Activated CD4-positive, CD25-positive, alpha-beta regulatory T cell treated with anti-CD3 and anti-CD28 coated beads, Interleukin-2, amount 50 U/mL, for 16 hours (primary cell): ENCODE data around the gene TFCP2L1.

ENCODE experiments used
- DNase-seq: peaks from one replicate; pipeline ENCODE4 v3.0.0-alpha.2; 2020; ENCODE audit warnings: low read depth, low spot score

The TFCP2L1 gene

DNA sequence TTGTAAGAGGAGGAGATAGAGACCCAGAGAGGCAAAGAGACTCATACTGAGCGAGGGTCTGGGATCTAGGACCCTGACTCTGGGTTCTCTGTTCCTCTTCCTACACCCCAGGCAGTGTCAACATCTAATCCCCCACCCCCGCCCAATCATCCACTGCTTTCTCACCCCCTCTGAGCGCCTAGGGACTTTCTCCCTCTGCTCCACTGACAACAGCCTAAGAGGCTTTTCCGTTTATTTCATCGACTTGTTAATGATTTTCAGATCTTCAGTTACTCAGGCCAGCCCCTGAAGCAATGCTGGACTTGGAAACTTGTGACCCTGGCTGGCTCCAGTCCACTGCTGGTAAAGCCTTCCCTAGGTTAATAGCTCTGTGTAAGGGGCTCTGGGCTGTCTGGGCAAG, 65.1 kb downstream of the TFCP2L1 start:
- no peak for DNase-seq

DNA sequence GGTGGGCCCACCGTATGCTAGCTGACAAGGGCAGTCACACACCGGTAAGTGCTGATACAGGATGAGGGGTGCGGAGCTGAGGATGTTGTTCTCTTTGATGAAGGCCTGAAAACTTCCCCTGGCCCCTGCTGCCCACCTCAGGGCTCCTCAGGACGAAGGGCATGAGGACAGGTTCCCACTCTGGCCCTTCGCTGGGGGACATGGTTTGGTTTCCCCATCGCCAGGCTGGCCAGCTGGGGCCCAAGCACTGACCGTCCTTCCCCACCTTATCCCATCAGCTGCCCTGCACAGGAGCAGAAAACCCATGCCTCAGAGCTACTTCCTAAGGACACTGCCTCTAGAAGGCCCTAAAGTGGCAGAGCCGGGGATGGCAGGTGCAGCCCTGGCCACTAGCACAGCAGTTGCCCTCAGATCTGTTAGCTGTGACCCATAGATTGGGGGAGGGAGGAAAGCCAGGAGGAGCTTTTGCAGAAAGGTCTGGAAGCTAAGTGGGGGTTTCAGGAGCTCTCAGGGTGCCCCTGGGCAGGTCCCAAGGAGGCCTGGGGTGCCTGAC, 66.5 kb downstream of the TFCP2L1 start:
- DNase-seq = no peak

DNA sequence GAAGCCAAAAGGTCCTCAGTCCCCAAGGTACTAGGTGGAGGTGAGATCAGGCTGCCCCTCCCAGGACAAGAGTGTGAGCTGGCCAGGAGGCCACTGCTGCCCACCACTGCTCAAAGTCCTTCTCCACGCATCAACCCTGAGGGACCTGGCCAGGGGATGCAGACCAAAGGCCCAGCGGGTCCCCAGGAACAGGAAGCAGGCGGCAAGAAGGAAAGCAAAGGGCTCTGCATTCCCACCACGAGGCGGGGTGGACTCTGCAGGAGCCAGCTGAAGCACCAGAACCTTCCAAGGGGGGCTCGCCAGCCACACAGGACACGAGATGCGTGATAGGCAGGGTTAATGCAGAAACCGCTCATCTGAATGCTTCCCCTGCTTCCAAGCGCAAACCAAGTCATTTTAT, 67.4 kb downstream of the TFCP2L1 start:
- DNase-seq = no peak

DNA sequence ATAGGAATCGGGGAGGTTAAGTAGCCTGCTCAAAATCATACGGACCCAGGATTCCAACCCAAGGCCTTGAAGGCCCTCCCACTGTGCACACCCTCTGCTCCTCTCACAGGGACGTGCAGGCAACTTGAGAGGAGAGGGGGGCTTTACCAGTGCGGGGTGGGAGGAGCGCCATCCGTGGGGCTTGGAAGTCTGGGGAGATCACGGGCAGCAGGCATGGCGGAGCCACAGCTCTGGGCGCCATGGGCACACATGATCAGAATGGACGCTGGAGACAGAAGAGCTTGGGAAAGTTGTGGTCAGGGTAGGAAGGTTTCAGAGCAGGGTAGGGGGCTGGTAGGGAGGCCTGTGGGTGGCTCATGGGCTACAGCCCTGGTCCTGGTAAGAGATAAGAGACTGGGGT, 70.7 kb downstream of the TFCP2L1 start:
- DNase-seq = no peak

DNA sequence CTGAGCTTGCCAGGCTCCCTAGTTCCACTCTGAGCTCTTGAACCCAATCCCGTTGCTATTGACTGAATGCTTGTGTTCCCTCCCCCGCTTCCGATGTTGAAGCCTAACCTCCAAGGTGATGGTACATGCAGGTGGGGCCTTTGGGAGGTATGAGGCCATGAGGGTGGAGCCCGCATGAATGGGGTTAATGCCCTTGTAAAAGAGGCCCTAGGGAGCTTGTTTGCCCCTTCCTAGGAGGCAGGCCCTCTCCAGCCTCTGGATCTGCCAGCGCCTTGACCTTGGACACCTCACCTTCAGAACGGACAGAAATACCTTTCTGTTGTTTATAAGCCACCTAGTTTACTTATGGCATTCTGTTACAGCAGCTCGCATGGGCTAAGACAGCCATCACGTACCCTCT, 71.6 kb downstream of the TFCP2L1 start:
- DNase-seq = no peak

DNA sequence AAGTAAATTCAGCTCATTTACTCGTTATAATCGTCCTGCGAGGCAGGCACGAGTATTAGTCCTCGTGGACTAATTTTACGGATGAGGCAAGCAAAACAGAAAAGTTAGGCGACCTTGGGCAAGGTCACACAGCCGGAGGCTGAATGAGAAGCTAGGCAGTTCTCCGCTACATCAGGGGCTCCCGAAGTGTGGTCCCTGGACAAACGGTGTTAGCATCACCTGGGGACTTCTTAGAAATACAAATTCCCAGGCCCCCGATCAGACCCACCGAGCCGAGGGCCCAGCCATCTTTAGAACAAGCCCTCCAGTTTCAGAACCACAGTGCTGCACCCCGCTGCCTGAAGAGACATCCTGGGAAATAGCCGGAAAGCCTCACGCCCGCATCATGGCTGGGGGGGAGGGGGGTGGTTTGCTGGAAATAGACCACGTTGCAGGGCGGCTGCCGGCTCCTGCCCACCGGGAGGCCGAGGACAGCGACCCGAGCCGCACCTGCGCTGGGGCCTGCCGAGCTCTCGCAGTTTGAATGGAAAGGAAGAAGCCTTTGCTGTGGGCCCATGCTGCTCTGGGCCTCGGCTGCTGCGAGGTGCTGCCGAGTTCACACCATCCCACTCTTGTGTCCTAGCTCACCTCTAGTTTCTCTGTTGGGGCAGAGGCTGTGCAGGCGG, 72.2 kb downstream of the TFCP2L1 start:
- no peak for DNase-seq

DNA sequence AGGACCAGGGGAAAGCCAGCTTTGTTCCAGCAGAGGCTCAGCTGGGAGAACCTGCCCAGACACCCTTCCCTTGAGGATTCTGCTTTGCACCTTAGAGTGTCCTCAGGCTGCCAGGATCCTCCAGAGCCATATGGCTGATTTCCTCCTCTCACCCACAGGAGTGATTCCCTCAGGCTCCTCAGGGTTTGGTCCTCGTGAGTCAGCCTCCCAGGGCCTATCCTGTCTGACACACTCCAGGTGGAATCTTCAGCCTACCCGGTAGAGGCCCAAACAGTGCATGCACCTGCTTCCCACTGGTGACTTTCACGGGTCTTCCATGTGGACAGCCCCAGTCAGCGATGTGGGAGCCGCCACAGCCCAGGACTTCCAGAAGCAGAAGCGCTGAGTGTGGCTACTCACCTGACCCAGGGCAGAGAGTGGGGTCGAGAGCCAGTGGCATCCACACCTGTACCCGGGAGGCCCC, 73.3 kb downstream of the TFCP2L1 start:
- DNase-seq = no peak

DNA sequence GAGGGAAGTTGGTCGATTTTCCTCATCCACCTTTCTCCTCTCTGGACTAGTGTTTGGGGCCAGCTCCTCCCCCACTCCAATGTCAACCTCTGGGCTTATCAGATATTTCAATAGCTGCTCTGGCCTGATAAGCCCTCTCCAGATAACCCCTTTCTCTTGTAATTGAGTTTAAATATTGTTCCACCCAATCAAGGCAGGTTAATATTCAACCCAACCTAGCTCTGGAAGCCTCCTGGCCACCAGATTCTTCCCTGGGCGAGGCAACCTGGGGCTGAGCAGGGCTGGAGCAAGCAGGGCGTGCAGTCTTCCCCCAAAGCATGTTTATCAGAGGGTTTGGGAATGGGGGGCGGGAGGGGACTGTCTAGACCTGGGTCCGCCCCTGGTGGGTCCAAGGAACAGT, 73.8 kb downstream of the TFCP2L1 start:
- no peak for DNase-seq

DNA sequence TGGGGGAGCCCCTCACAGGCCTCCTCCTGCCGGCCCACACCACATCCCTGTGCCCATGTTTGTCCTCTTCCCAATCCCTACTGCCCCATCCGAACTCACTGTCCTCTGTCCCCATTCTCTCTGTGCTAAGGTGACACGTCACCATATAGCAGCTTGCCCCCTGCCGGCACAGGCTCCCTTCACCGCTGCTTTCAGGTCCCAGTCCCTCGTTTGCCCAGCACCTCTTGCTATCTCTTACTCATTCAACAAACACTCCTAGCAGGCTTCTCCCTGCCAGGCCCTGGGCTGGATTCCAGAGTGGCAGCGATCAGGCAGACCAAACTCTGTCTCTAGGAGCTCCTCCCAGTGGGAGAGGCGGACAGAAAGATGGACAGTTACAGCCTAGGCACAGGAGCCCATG, 74.3 kb downstream of the TFCP2L1 start:
- DNase-seq = no peak

DNA sequence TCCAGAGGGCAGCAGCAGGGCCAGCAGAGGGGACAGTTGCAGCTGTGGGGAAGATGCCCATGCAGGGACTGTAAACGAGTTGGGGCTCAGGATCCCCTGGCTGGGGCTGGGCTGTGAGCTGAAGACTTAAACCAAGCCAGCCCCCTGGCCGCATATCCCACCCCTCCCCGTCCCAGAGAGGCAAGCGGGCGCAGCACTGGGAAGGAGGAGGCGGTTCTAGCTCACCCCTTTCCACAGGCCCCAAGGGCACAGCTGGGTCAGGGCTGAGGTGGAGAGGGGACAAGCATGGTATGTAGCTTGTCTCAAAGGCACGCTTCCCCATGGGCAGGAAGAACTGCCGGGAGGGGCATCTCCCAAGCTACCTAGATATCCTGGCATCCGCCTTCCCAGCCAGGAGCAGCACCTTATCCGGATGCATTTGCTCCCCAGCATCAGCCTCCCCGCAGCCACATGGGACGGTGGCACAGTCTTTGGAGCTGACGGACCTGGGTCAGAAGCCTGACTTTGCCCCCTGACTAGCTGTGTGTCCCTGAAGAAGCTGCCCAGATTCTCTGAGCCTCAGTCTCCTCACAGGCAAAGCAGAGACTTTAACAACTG, 75.9 kb downstream of the TFCP2L1 start:
- no peak for DNase-seq

DNA sequence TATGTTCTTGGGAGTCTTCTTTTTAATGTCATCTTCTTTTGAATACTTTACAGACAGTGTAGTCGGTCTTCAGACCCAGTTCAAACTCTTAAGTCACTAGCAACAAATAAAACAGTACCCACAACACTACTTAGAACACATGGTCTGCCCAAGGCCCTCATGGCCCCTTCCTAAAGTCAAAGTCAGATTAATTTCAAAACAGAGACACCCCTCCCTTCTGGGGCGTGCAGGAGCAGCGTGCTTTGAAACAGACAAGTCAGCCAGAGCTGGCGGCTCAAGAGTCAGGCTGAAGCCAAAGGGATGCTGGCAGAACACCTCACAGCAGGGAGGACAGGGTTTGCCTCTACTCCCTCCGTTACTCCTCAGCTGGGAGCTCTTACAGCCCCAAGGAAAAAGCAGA, 77.5 kb downstream of the TFCP2L1 start:
- no peak for DNase-seq

DNA sequence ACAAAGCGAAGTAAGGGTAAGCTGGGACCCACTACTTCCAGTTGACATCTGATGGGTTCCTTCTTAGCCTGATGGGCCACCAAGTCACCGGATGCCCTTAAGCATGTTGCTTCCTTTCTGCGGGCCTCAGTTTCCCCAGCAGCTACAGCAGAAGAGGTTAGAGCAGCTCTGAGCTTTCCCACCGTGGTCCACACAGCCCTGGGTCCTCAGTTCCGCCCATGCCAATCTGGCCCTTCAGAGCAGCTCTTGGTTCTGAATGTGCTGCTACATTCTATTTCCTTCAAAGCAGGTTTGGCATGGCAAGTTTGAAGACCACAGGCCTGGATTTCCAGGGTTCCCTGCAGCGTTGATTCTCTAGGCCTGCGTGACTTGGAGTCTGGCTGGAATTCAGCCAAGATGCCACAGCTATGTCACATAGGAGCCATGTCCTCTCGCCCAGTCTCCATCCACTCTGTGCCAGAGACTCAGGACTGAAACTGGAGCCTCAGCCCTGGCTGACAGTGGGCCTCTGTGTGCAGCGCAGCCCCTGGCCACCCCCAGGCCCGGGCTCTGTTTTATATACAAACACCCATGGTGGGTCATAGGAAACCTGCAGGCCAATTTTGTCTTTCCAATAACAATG, 79.6 kb downstream of the TFCP2L1 start:
- DNase-seq = no peak

DNA sequence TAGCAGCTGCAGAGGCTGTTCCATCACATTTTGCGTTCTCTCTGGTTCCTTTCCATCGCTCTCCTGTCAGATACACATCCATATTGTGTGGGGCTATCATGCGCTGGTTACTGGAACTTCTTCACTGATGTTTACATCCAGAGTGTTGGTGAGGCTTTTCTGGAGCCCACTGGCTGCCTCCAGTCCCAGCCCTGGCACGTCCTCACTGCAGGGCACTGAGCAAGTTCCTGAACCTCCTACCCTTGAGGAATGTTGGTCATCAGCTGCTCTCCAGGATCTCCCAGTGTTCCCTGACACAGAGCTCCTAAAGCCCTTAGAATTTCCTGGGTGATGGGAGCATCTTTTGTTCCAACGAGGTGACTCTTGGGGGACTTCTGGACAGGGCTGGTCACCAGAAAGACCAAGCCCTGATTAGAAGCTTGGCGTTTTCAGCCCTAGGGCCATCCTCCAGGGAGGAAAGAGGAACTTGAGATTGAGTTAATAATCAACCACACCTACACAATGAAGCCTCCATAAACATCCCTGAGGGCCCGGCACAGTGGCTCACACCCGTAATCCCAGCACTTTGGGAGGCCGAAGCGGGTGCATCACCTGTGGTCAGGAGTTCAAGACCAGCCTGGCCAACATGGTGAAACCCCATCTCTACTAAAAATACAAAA, 81.3 kb downstream of the TFCP2L1 start:
- DNase-seq = no peak

DNA sequence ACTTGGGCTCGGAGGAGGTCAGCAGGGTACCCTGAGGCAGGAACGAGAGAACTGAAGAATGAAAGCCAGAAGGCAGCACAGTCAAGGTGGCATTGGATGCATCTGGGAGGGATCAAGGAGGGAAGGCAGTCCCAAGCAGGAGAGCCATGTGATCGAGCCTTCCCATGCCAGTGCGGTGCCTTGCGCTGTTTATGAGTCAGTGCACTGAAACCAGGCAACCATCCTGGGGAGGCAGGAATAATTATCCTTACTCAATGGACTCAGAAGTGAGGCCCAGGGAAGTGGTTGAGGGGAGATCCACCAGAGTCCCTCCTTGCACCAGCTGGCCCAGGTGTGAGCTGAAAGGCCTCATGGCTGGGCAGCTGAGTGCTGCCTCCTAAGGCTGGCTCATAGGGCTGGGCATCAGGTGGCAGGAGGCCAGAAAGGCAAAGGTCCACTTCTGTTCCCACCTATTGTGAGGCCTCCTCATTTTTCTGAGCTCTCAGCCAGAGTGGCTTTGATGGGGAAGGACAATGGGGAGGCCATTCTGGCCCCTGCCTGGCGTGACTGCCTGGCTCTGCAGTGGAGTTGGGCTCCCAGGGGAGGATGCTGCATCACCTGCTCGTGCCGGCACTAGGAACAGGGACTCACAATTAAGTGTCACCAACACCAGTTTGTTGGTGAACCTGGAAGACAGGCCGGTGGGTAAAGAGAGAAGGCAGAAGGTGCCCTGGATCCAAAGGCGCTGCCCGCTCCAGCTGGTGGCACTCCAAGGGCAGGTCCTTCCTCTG, 82.3 kb downstream of the TFCP2L1 start:
- no peak for DNase-seq

DNA sequence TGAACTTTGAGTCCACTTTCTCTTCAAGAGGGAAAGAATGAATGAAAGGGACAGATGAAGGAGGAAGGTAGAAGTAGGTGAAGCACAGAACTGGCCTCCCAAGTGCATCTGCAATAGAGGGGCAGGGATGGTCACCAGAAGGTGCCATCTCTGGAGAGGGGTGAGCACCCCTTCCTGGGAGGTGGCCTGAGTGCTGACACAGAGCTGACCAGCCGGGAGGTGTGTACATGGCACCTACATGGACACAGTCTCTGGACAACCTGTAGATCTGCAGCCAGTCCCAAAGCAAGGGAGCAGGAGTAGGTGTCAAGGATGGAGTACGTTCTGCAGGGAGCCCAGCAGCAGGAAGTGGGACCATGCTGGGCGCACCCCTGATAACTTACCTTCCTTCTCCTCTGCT, 83.2 kb downstream of the TFCP2L1 start:
- no peak for DNase-seq

DNA sequence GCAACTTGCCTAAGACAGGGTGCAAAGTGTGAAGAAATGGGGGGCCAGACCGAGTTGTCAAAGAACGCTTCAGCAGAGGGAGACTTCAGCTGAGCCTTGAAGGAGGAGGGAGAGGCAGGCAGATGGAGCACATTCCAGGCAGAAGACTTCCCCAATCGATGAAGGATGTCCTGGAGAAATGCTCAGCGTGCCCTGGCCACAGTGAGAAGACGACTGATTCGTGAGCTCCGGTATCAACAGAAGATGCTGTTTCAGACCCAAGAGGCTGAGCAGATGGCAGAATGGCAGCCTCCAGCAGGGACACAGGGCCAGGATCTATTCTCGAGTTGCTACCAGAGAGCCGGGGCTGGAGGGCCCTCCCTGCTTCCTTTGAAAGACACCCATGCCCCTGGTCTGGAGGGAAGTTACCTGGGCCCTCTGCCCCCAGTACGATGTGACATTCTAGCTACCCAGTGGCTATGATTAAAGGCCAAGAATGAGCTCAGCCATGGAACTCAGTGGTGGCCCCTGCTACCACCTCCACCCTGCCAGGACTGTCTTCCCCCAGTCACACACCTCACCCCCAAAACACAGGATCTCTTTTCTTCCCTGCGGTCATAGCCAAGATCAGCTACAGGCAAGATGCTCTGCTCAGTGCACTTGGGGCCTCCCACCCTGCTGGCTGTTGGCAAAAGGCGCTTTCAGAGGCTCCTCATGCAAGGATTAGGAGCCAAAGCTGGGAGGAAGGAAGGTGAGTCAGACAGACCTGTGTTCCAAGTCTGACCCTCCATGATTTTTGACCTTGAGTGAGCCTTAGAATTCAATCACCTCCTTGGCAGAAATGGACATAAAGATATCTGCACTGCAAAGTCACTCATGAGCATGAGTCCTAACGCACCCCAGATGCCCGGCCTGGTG, 84.3 kb downstream of the TFCP2L1 start:
- no peak for DNase-seq

DNA sequence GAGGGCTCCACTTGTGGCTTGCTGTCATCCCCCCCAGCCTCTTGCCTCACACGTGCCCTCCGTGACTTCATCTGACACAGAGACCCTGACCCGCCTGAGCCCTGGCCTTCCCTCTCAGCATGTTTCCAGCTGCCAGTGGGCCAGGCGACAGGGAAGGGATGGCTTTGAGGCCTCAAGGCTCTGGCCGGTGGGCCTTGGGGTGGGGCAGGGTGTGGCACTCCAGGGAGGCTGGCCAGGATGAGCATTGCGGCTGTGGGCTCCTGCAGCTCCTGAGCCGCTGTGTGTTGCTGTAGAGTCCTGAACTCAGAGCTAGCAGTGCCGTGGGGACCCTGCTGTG, 85.0 kb downstream of the TFCP2L1 start:
- DNase-seq = no peak

DNA sequence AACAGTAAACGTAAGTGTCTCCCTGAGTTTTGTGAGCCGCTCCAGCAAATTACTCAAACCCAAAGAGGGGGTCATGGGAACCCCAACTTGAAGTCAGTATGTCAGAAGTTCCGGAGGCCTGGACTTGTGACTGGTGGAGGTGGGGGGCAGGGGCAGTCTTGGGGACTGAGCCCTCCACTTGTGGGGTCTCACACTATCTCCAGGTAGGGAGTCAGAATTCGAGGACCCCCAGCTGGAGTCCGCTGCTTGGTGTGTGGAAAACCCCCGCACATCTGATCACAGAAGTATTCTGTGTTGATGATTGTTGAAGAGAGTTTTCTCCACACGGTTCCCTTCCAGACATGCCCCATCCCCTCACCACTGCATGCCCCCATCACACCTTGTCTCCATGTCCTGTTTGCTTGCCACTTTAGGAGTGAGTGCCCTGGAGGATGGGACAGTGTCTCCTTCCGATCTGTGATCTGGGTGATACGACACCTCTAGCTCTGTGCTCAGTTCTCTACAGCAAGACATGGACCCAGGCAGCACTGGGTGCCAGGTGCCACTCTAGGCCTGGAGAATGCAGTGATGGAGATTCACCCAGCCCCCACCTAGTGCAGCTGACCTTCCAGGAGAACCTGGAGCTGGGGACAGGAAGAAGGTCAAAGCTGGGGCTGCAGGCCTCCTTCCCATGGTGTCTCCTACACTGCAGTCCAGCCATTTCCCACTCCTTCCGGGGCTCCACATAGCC, 85.6 kb downstream of the TFCP2L1 start:
- no peak for DNase-seq

DNA sequence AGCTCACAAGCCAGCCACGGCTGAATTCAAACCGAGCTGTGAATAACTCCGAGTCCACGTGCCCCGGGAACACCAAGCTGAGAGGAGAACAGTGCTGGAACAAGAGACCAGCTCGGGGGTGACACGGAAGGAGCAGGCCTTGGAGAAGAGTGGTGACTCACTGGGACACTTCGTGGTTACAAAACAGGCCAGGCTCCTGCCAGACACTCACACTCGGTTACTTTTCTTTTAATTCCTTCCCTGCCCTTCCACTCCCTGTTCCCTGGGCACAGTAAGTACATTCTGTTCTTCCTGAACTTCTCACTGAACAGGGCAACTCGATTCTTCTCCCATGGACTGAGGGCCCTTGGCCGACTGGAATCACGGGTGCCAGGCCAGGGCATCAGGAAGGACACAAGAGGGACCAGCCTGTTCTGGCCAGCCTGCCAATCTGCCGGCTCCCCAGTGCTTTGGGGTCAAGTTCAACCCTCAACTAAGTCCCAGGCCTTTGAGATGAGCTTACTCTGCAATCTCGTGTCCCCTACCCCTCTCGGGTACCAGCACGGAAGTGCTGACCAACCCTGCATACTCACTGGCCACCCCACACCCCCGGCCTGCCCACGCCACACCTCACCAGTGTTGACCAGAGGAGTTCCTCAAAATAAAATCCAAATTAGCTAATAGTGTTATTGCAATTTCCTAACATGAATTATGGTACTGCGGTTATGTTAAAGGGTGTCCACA, 87.5 kb downstream of the TFCP2L1 start:
- DNase-seq = no peak

DNA sequence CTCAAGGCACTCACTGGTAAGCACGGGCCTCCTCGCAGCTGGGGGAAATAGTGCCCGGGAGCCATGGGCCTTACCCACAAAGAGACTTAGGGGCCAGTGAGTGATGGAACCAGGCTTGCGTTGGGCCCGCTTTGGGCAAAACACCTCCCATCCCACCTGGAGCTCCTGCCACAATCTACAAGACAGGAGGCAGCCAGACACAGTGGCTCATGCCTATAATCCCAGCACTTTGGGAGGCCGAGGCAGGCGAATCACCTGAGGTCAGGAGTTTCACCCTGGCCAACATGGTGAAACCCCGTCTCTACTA, 88.2 kb downstream of the TFCP2L1 start:
- DNase-seq = no peak
